Spleen (tissue), 11 donors: Measurements from ENCODE around the gene FSTL4. TPM values are rescaled to one million over a fixed set of nuclear protein-coding genes. Genes with fewer than 3 reads are reported as not detected.
"Not testable (repeated sequence)": the region's sequence is repeated elsewhere in the genome, so short reads cannot be mapped to it uniquely, and the experiment has no call there.

Experiments used
- DNase-seq: peaks from one replicate; pipeline ENCODE4 v3.0.0-alpha.2; 2020
- H3K27ac ChIP-seq, 8 donors: fragments of 200-600 bp; sonication (generic) in 7 of 8; 1 replicate in 4 of 8; 2 replicates in 4 of 8; pipeline versions ENCODE4 v1.5.0 to v1.8.0; 2016 to 2021; ENCODE audit warnings: inconsistent platforms in 4 of 8, mild to moderate bottlenecking in 4 of 8, moderate library complexity in 1 of 8
- H3K27me3 ChIP-seq, 7 donors: fragments of 200-600 bp; sonication (generic) in 6 of 7; replicated peaks in 1 of 7; 1 replicate in 4 of 7; 2 replicates in 3 of 7; pipeline versions ENCODE4 v1.5.0 to v1.8.0; 2016 to 2021; ENCODE audit warnings: inconsistent platforms in 3 of 7, mild to moderate bottlenecking in 1 of 7
- H3K36me3 ChIP-seq, 6 donors: fragments of 200-600 bp; sonication (generic) in 5 of 6; 1 replicate in 4 of 6; 2 replicates in 2 of 6; pipeline versions ENCODE4 v1.5.0 to v1.8.0; 2016 to 2021; ENCODE audit warnings: inconsistent platforms in 2 of 6
- H3K4me1 ChIP-seq, 6 donors: fragments of 200-600 bp; sonication (generic) in 5 of 6; 1 replicate in 3 of 6; 2 replicates in 3 of 6; pipeline versions ENCODE4 v1.5.0 to v1.8.0; 2016 to 2021; ENCODE audit warnings: inconsistent platforms in 3 of 6
- H3K4me3 ChIP-seq, 8 donors: fragments of 200-600 bp; sonication (generic) in 7 of 8; 1 replicate in 4 of 8; 2 replicates in 4 of 8; pipeline versions ENCODE4 v1.5.0 to v1.8.0; 2016 to 2021; ENCODE audit warnings: inconsistent platforms in 4 of 8, mild to moderate bottlenecking in 4 of 8, moderate library complexity in 2 of 8
- H3K9me3 ChIP-seq, 8 donors: fragments of 200-600 bp; sonication (generic) in 7 of 8; 1 replicate in 4 of 8; 2 replicates in 4 of 8; pipeline versions ENCODE4 v1.5.0 to v1.8.0; 2016 to 2021; ENCODE audit warnings: inconsistent platforms in 4 of 8
- CTCF ChIP-seq, 11 experiments: fragments of 200-600 bp in 7 of 11; fragments of 450-650 bp in 4 of 11; sonication (generic) in 4 of 11; IDR thresholded peaks in 8 of 11; conservative IDR thresholded peaks in 3 of 11; 1 replicate in 7 of 11; 2 replicates in 4 of 11; pipeline versions ENCODE4 v1.4.0 to v1.8.0; 2016 to 2021; ENCODE audit warnings: antibody characterized with exemption in 11 of 11, inconsistent platforms in 4 of 11, mild to moderate bottlenecking in 1 of 11
- POLR2A ChIP-seq, 3 donors: fragments of 450-650 bp; IDR thresholded peaks; one replicate each; pipeline ENCODE4 v1.5.1; 2017; ENCODE audit warnings: antibody characterized with exemption in 3 of 3, mild to moderate bottlenecking in 1 of 3
- POLR2AphosphoS5 ChIP-seq, 3 donors: sonication (generic); formaldehyde crosslinking; IDR thresholded peaks; one replicate each; pipeline ENCODE4 v1.5.1; 2017; ENCODE audit warnings: antibody characterized with exemption in 3 of 3
- WGBS, 5 donors: extraction: QIAGEN DNeasy Blood & Tissue Kit in 3 of 5; methylation state at CpG; one replicate each; pipeline versions ENCODE4 v1.1.5 to v1.1.7; 2013 to 2018; 5-methylcytosine and 5-hydroxymethylcytosine counted together
- intact Hi-C: fragments of 100-400 bp; cut with DNase I; formaldehyde crosslinking; loops from one replicate; pipeline ENCODE4 v1.15.0; 2023; ENCODE audit warnings: low total_unique reads
- polyA plus RNA-seq, 3 donors: library from polyadenylated mRNA; stranded (reverse); fragments of 200-250 nt; gene quantifications; one replicate each; pipeline ENCODE4 v1.2.1, GENCODE V29; 2013
- total RNA-seq, 7 donors: library from RNA; depleted of rRNA in 3 of 7; stranded (reverse); fragments of >200 nt in 3 of 7; fragmentation: NEBNext Ultra II Directional in 4 of 7; extraction: Animal tissue kit (Norgen Biotek cat#: 25700) in 4 of 7; gene quantifications; one replicate each; pipeline versions ENCODE4 v1.1.0 to v1.2.1, GENCODE V29; 2016 to 2021
- donor health status: healthy with polysubstance abuse.
- donor health status: DM: no; HTN: no; CAD: no; lungs with moderate emphysema.
- donor health status: DM: no; HTN: no; CAD: no.
- donor health status: Bipolar disorder and iron deficiency.
- donor health status: healthy.
- donor health status: DM: no; HTN: no; CAD: no.
- donor health status: DM: yes; HTN: yes; CAD: no.

FSTL4 gene
- total and polyA plus RNA-seq, 10 donors = under 0.01 to 1.0 (median 0.37) TPM; not detected in 4

DNA sequence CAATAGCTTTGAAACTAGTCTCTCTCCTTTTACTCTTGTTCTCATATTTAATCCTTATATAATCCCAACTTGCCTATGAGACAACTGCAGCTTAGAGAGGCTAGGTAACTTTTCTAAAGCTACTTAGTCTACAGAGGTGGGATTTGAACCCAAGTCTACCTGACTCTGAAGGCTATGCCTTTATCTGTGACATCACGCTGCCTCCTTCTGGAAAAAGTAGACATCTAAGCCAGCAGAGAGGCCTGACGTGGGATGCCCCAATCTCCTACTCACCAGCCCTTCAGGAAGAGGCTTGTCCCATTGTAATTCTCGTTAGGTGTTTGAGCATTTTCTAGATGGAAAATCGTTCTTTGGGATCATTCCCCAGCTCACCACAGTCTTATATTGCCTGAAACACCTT, 393.0 kb downstream of the FSTL4 start:
- H3K9me3 ChIP-seq = no peaks in the 10 kb centered on the region
- no peak overlapping the region for H3K4me3 ChIP-seq
- no peak for DNase-seq
- intact Hi-C loops = no loop called here
- no peaks in the 10 kb centered on the region for H3K4me1 ChIP-seq
- TF ChIP-seq POLR2A (IDR thresholded peaks at IDR 0.05) = no peak
- TF ChIP-seq POLR2AphosphoS5 (IDR thresholded peaks at IDR 0.05) = no peak
- TF ChIP-seq CTCF (IDR thresholded peaks at IDR 0.05 in 8 of 11, conservative IDR thresholded peaks at IDR 0.05 in 3 of 11) = no peak
- no peaks in the 10 kb centered on the region for H3K36me3 ChIP-seq
- no peaks in the 10 kb centered on the region for H3K27me3 ChIP-seq
- WGBS, 5 donors = 76 to 84% (median 80%) methylated on average over 4 of the region's 4 CpGs
- H3K27ac ChIP-seq = no peak overlapping the region

DNA sequence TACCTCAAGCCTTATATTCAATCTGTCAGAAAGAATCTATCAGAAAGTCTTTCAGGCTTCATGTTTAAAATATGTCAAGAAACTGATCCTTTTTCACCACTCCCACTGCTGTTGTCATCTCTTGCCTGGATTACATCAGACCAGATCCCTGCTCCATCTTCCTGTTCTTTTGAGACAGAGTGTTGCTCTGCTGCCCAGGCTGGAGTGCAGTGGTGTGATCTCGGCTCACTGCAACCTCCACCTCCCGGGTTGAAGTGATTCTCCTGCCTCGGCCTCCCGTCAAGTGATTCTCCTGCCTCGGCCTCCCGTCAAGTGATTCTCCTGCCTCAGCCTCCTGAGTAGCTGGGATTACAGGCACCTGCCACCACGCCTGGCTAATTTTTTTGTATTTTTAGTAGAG, 396.2 kb downstream of the FSTL4 start:
- H3K9me3 ChIP-seq, H3K36me3 ChIP-seq, H3K27me3 ChIP-seq, intact Hi-C loops, H3K4me3 ChIP-seq, H3K4me1 ChIP-seq, H3K27ac ChIP-seq, DNase-seq: not testable (repeated sequence)
- WGBS, 5 donors = 88 to 94% (median 92%) methylated on average over 7 of the region's 7 CpGs

DNA sequence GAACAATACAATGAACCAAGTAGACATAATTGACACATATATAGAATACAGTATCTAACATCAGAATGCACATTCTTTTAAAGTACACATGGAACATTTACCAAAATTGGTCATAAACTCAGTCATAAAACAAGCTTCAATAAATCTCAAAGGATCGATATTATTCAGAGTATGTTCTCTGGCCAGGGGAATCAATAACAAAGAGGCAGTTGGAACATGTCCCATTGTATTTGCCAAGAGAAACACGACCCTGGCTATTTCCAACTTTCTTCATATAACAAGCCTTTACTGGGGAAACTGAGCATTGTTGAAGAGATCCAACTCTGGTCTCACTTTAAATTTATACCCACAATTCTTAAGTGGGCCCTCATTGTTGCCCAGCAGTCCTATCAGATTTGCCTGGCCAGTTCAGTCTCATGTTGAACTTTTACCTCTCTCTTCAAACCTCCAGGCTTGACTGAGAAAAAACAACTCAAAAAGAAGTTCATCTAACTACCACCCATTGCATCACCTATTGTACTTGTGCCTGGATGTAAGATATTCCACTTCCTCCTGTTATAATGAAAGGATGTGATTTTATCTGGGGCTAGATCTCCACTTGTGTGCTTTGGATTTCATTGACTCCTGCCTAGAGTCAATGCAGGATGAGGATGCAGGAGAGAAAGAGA, 398.1 kb downstream of the FSTL4 start:
- Histone ChIP-seq H3K36me3 (no peaks in the 10 kb centered on the region), H3K27me3 (peaks cover 0 to 9% (median 0%) of the 10 kb centered on the region in 7 donors), H3K4me1 (no peaks in the 10 kb centered on the region), H3K4me3 (no peak overlapping the region), H3K27ac (no peak overlapping the region), H3K9me3 (no peaks in the 10 kb centered on the region)
- no peak for TF ChIP-seq CTCF (IDR thresholded peaks at IDR 0.05 in 8 of 11, conservative IDR thresholded peaks at IDR 0.05 in 3 of 11)
- no peak for TF ChIP-seq POLR2A (IDR thresholded peaks at IDR 0.05)
- TF ChIP-seq POLR2AphosphoS5 (IDR thresholded peaks at IDR 0.05) = no peak
- intact Hi-C loops = no loop called here
- DNase-seq = no peak
- WGBS, 5 donors = 67 to 82% (median 78%) methylated on average over 2 of the region's 2 CpGs

- no peaks in the 10 kb centered on the region for H3K36me3 ChIP-seq
- TF ChIP-seq POLR2A (IDR thresholded peaks at IDR 0.05) (no peak), CTCF (IDR thresholded peaks at IDR 0.05 in 8 of 11, conservative IDR thresholded peaks at IDR 0.05 in 3 of 11) (no peak), POLR2AphosphoS5 (IDR thresholded peaks at IDR 0.05) (no peak)
- peaks cover 0 to 14% (median 0%) of the 10 kb centered on the region in 7 donors for H3K27me3 ChIP-seq
- no peak for DNase-seq
- H3K4me3 ChIP-seq = no peak overlapping the region
- intact Hi-C loops = no loop called here
- no peak overlapping the region for H3K27ac ChIP-seq
- H3K9me3 ChIP-seq = peaks cover 0 to 6% (median 0%) of the 10 kb centered on the region in 8 donors
- WGBS, 5 donors = 68 to 83% (median 77%) methylated on average over 4 of the region's 4 CpGs
- no peaks in the 10 kb centered on the region for H3K4me1 ChIP-seq
Observed at GRCh38 chr5:133205649-133206048, 406.7 kb downstream of the FSTL4 start.
